ENCODE results near the gene MPPE1.
"Not testable (repeated sequence)": the region's sequence is repeated elsewhere in the genome, so short reads cannot be mapped to it uniquely, and the experiment has no call there.

Gene MPPE1

GRCh38 chr18:11859903-11860407 lies 48.2 kb downstream of the MPPE1 start:
- DNase-seq (ENCODE audit: low read depth in 3 of 3, low spot score in 1 of 3), result no peak

DNA sequence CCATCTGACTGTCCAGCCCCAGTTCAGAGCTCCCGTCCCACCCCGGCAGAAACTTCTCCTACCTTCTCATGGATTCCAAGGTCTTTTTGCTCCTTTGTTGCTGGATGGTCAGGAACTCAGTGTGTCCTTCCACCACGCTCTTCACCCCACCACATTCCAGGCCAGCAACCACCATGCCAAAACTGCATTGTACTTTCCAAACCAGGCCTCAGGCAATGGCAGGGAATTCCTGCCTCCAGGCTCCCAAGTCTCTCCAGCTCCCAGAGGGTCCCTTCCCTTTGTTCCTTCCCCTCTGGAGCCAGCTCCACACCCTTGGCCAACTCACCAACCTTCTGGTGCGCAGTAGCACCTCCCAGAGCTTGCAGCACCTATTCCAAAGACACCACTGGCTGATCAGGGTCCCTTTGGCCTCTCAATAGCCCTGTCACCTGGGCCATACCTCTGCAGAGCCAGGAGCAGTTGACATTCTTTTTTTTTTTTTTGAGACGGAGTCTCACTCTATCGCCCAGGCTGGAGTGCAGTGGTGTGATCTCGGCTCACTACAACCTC lies 48.8 kb downstream of the MPPE1 start:
- DNase-seq (ENCODE audit: low read depth in 3 of 3, low spot score in 1 of 3), result no peak

DNA sequence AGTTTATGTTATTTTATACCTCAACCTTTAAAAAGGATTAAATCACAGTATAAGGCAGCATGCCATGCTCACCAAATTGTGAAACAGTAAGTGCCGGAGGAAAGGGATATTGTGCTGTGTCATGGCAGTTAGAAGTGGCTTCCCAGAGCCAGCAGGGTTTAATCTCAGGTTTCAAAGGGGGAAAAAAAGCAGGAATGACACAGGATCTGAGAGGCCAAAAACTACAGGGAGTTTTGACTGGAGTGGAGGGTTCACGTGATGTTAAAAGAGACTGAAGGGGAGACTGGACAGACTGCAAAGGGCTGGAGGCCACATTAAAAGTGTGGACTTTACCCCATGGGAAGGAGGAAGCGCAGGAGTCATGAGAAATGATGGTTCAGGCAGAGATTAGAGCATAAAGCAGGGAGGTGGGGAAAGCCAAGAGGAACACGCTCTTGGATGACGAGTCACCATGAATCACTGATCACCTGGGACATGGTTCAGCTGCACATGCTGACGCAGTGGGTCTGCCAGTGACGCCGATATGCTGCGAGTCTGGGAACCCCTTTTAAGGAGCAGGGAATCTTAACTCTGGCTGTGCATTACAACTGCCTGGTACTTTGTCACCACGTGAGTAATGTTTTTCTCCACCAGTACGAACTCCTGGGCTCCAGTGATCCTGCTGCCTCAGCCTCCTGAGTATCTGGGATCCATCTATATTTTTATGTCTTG lies 50.8 kb downstream of the MPPE1 start:
- DNase-seq (ENCODE audit: low read depth in 3 of 3, low spot score in 1 of 3), result no peak

DNA sequence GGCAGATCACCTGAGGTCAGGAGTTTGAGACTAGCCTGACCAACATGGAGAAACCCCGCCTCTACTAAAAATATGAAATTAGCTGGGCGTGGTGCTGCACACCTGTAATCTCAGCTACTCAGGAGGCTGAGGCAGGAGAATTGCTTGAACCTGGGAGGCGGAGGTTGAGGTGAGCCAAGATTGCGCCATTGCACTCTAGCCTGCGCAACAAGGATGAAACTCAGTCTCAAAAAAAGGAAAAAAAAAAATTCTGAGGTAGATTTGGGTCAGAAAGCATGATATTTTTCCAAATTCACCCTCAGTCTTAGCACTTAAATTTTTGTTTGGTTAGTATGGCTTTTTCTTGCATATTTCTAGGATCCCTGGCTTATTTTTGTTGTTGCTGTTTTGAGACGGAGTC lies 53.6 kb downstream of the MPPE1 start:
- not testable (repeated sequence) for DNase-seq (ENCODE audit: low read depth in 3 of 3, low spot score in 1 of 3)

DNA sequence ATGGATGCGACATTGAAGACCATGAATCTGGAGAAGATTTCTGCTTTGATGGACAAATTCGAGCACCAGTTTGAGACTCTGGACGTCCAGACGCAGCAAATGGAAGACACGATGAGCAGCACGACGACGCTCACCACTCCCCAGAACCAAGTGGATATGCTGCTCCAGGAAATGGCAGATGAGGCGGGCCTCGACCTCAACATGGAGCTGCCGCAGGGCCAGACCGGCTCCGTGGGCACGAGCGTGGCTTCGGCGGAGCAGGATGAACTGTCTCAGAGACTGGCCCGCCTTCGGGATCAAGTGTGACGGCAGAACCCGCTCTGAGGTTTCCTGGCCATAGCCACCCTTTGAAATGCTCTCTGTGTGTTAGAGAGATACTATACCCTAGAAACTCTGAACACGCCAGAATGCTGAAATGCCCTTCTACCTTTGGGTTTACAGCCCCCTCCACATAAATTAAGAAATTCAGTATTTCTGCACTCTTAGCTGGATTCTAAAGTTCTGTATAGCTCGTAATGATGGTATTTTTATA lies 56.2 kb downstream of the MPPE1 start:
- peak in 2 of 3 donors; percentile 4 to 10 for DNase-seq (ENCODE audit: low read depth in 3 of 3, low spot score in 1 of 3)

DNA sequence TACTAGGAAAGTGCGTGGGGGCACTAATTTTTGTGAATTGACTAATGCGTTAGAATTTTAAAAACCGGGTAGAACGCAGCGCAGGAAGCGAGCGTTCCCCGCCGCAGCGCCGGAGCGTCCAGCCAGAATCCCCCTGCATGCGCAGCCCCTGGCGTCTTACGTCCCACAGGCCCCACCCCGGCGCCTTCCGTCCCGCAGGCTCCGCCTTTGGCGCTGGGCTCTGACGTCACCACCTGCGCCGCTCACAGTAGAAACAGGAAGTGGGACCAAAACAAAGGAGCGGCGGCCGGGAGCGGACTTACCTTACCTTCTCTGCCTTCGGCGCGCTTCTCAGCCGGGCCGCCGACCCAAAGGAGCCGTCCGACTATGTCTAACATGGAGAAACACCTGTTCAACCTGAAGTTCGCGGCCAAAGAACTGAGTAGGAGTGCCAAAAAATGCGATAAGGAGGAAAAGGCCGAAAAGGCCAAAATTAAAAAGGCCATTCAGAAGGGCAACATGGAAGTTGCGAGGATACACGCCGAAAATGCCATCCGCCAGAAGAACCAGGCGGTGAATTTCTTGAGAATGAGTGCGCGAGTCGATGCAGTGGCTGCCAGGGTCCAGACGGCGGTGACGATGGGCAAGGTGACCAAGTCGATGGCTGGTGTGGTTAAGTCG lies 56.8 kb downstream of the MPPE1 start, which contains the start of gene CHMP1B:
Gene CHMP1B, plus strand, starts transcription at position 268 of the 660 bp plus-strand sequence. Its CDS starts 99 bp downstream, at position 367.
- peak; percentile 86 to 97 (median 88) for DNase-seq (ENCODE audit: low read depth in 3 of 3, low spot score in 1 of 3)

- DNase-seq (ENCODE audit: low read depth in 3 of 3, low spot score in 1 of 3), result no peak
These were observed 57.3 kb downstream of the MPPE1 start for GRCh38 chr18:11850821-11851145.

DNA sequence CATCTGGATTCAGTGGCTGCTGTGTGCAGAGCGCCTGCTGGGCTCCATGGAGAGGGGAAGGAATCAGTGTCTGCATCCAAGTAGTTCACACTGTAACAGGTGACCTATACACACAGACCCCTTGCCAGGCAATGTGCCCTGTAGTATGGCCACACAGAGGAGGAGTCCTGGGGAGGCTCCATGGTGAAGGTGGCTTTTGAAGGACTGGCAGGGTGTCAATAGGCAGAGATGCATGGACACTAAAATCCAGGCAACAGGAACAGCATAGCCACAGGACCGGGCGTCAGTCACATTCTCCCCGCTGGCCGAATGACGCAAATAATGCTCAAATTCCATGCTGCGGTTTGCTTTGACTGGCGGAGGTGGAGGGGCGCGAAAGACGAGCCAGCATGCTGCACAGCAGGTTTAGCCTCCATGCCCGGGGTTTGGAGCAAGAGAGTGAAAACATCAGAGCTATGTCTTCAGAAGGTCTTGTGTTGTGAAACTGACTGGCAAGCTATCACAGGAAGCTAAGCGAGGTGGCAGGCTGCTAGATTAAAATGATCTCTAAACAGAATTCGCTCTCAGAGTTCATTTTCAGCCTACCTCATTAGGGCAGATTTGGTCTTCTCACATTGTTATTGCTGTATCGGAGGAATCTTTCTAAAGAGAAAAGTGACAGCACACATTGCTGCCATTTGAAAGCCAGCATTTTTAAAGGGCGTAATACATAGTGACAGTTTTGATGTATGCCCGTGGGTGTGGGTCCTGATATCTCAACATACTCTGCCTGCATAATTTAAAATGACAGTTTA lies 58.1 kb downstream of the MPPE1 start:
- peak in 2 of 3 donors; percentile 2 to 13 for DNase-seq (ENCODE audit: low read depth in 3 of 3, low spot score in 1 of 3)

GRCh38 chr18:11849279-11849678 lies 58.8 kb downstream of the MPPE1 start:
- no peak for DNase-seq (ENCODE audit: low read depth in 3 of 3, low spot score in 1 of 3)

GRCh38 chr18:11847811-11848210 lies 60.3 kb downstream of the MPPE1 start:
- DNase-seq (ENCODE audit: low read depth in 3 of 3, low spot score in 1 of 3), result no peak

- DNase-seq (ENCODE audit: low read depth in 3 of 3, low spot score in 1 of 3), result no peak
These were observed 62.5 kb downstream of the MPPE1 start for GRCh38 chr18:11845654-11846053.

DNA sequence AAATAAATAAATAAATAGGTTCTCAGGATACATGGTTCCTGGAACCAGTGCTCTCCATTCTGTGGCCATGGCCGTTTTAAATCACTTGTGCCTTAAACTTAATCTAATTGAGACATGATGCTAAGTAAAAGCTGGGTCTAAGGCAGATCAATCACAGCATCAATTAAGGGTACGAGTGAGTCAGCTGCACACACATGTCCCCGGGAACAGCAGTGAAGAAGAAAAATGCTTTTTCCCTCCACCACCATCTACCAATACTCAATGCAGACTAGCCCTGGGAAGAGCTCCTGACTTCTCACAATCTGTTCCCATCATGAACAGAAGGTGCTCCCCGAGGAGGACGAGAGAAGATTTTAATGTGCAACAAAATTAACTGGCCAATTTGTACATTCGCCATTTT lies 63.7 kb downstream of the MPPE1 start:
- no peak for DNase-seq (ENCODE audit: low read depth in 3 of 3, low spot score in 1 of 3)

DNA sequence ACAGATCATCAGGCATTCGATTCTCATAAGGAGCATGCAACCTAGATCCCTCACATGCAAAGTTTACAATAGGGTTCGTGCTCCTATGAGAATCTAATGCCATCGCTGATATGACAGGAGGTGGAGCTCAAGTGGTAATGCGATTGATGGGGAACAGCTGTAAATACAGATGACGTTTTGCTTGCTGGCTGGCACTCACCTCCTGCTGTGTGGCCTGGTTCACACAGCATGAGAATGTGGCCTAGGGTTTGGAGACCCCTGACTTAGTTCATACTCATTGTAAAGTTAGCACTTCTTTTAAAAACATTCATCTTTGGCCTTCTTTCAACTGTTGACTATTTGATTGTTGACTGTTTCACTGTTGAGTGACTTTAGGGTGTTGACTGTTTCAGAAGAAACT lies 65.6 kb downstream of the MPPE1 start:
- no peak for DNase-seq (ENCODE audit: low read depth in 3 of 3, low spot score in 1 of 3)

DNA sequence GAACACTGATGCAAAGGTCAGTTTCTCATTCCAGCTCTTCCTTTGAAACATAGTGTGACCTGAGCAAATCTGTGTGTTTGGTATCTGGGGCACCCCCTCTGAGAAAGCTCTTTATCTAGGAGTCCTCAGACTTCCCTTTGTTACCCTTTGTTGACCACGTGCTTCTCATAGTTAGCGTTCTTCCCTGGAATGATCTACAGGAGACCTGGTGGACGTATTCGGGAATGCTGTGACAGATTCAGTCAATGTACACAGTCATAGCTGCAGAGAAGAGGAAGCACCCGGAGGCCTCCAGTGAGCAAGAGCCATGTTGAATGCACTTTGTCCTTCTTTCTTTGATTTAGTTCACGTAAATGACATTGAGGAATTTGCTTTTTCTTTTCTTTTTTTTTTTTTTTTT lies 67.6 kb downstream of the MPPE1 start:
- no peak for DNase-seq (ENCODE audit: low read depth in 3 of 3, low spot score in 1 of 3)

- no peak for DNase-seq (ENCODE audit: low read depth in 3 of 3, low spot score in 1 of 3)
These were observed 68.6 kb downstream of the MPPE1 start for GRCh38 chr18:11839556-11839955.

DNA sequence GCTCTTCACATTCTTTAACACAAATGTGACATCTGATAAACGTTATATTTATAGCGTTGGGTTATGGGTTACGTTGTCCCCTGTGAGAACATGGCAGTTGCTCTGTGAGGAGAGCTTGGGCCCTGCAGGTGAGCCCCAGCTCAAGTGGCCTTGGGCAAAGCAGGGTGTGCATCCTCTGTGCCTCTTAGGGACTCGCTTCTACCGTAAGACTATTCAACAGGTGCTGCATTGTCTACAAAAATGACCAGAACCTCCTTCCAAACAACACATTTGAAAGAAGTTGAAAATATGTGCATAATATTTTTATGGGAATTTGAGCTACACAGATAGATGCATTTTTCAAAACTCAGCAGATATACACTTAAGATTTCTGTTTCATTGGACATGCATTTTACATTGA lies 73.3 kb downstream of the MPPE1 start:
- no peak for DNase-seq (ENCODE audit: low read depth in 3 of 3, low spot score in 1 of 3)

Data from stimulated activated CD4-positive, alpha-beta T cell treated with anti-CD3 and anti-CD28 coated beads, TNF-alpha, amount 100 ng/mL, for 1 hour (primary cell).